22Rv1 (cell line): ENCODE data around the gene LRRC32.

Experiments used
- CTCF ChIP-seq: fragments of 450-650 bp; IDR thresholded peaks from 2 replicates; pipeline ENCODE4 v1.5.1; 2017; ENCODE audit warnings: mild to moderate bottlenecking
- ZFX ChIP-seq: fragments of 450-650 bp; IDR thresholded peaks from 2 replicates; pipeline ENCODE4 v1.6.1; 2017; ENCODE audit warnings: antibody characterized with exemption, borderline replicate concordance

- TF ChIP-seq CTCF (no peak), ZFX (no peak)
Observed at GRCh38 chr11:76701294-76702040, 30.9 kb upstream of the LRRC32 start.
